KMS-11 (cell line): ENCODE results near the gene SHISA2.
"Not testable (repeated sequence)": the region's sequence is repeated elsewhere in the genome, so short reads cannot be mapped to it uniquely, and the experiment has no call there.

Experiments
- H2AFZ ChIP-seq: fragments of 200-600 bp; sonication (generic); 2 replicates; pipeline ENCODE4 v1.6.1; 2016; ENCODE audit warnings: antibody characterized with exemption, mixed run types, low read depth
- H3K27ac ChIP-seq: fragments of 200-600 bp; sonication (generic); 2 replicates; pipeline ENCODE4 v1.6.1; 2016; ENCODE audit warnings: mild to moderate bottlenecking, mixed run types
- H3K27me3 ChIP-seq: fragments of 200-600 bp; sonication (generic); 2 replicates; pipeline ENCODE4 v1.6.1; 2017; ENCODE audit warnings: mild to moderate bottlenecking, low read depth, mixed run types, moderate library complexity; ENCODE audit not compliant: insufficient read depth
- H3K36me3 ChIP-seq: fragments of 200-600 bp; sonication (generic); 2 replicates; pipeline ENCODE4 v1.6.1; 2017; ENCODE audit warnings: mild to moderate bottlenecking, mixed run types; ENCODE audit not compliant: insufficient read depth
- H3K4me1 ChIP-seq: fragments of 200-600 bp; sonication (generic); 2 replicates; pipeline ENCODE4 v1.6.1; 2016; ENCODE audit warnings: mild to moderate bottlenecking, low read depth, mixed run types; ENCODE audit not compliant: poor library complexity, severe bottlenecking
- H3K4me2 ChIP-seq: fragments of 200-600 bp; sonication (generic); 2 replicates; pipeline ENCODE4 v1.7.0; 2016; ENCODE audit warnings: mild to moderate bottlenecking, mixed run types
- H3K4me3 ChIP-seq: fragments of 200-600 bp; sonication (generic); IDR thresholded peaks from 2 replicates; pipeline ENCODE4 v1.6.1; 2017; ENCODE audit warnings: low read depth, low read length, mixed read lengths; ENCODE audit not compliant: insufficient read depth
- H3K79me2 ChIP-seq: fragments of 200-600 bp; sonication (generic); 2 replicates; pipeline ENCODE4 v1.6.1; 2016; ENCODE audit warnings: low read depth, mixed run types; ENCODE audit not compliant: insufficient read depth
- H3K9ac ChIP-seq: fragments of 200-600 bp; sonication (generic); 2 replicates; pipeline ENCODE4 v1.6.1; 2016; ENCODE audit warnings: mild to moderate bottlenecking, mixed run types
- H4K20me1 ChIP-seq: fragments of 200-600 bp; sonication (generic); 2 replicates; pipeline ENCODE4 v1.6.1; 2016; ENCODE audit warnings: mild to moderate bottlenecking, mixed run types; ENCODE audit not compliant: insufficient read depth
- CTCF ChIP-seq: fragments of 200-600 bp; sonication (generic); conservative IDR thresholded peaks from 2 replicates; pipeline ENCODE4 v1.6.1; 2017; ENCODE audit warnings: low read depth, mild to moderate bottlenecking, antibody characterized with exemption, low read length, moderate library complexity, mixed read lengths

The SHISA2 gene

GRCh38 chr13:26074706-26075105, 22.9 kb upstream of the SHISA2 start:
- Histone ChIP-seq H2AFZ (no peak overlapping the region), H3K4me1 (no peaks in the 10 kb centered on the region), H3K79me2 (no peaks in the 10 kb centered on the region), H3K4me3 (no peak overlapping the region), H3K27me3 (no peaks in the 10 kb centered on the region), H3K27ac (no peak overlapping the region), H3K4me2 (no peak overlapping the region), H4K20me1 (no peaks in the 10 kb centered on the region), H3K36me3 (no peaks in the 10 kb centered on the region), H3K9ac (no peak overlapping the region)
- TF ChIP-seq CTCF: no peak

- H3K36me3 ChIP-seq, H3K9ac ChIP-seq, H3K27ac ChIP-seq, H3K79me2 ChIP-seq, H3K4me2 ChIP-seq, H2AFZ ChIP-seq, H3K4me3 ChIP-seq, H3K27me3 ChIP-seq, H3K4me1 ChIP-seq, H4K20me1 ChIP-seq: not testable (repeated sequence)
These were observed 20.5 kb upstream of the SHISA2 start for GRCh38 chr13:26072335-26072734.

GRCh38 chr13:26071691-26072090, 19.9 kb upstream of the SHISA2 start:
- Histone ChIP-seq H3K27ac (no peak overlapping the region), H3K27me3 (no peaks in the 10 kb centered on the region), H3K4me2 (no peak overlapping the region), H2AFZ (no peak overlapping the region), H3K9ac (no peak overlapping the region), H4K20me1 (no peaks in the 10 kb centered on the region), H3K36me3 (no peaks in the 10 kb centered on the region), H3K79me2 (no peaks in the 10 kb centered on the region), H3K4me1 (no peaks in the 10 kb centered on the region), H3K4me3 (no peak overlapping the region)
- no peak for TF ChIP-seq CTCF

GRCh38 chr13:26069642-26070041, 17.8 kb upstream of the SHISA2 start:
- not testable (repeated sequence) for H3K36me3 ChIP-seq, H4K20me1 ChIP-seq, H3K4me2 ChIP-seq, H3K79me2 ChIP-seq, H2AFZ ChIP-seq, H3K27me3 ChIP-seq, H3K27ac ChIP-seq, H3K9ac ChIP-seq, H3K4me3 ChIP-seq, H3K4me1 ChIP-seq

- H4K20me1 ChIP-seq, H3K4me1 ChIP-seq, H3K27ac ChIP-seq, H3K27me3 ChIP-seq, H3K36me3 ChIP-seq, H3K4me2 ChIP-seq, H3K79me2 ChIP-seq, H3K9ac ChIP-seq, H2AFZ ChIP-seq, H3K4me3 ChIP-seq: not testable (repeated sequence)
These were observed 16.6 kb upstream of the SHISA2 start for GRCh38 chr13:26068372-26068771.

GRCh38 chr13:26067601-26068000, 15.8 kb upstream of the SHISA2 start:
- no peak for TF ChIP-seq CTCF

GRCh38 chr13:26066492-26066891, 14.7 kb upstream of the SHISA2 start:
- not testable (repeated sequence) for H3K4me3 ChIP-seq, H2AFZ ChIP-seq, H3K27me3 ChIP-seq, H4K20me1 ChIP-seq, H3K27ac ChIP-seq, H3K4me1 ChIP-seq, H3K36me3 ChIP-seq, H3K9ac ChIP-seq, H3K79me2 ChIP-seq, H3K4me2 ChIP-seq

More at GRCh38 chr13:26067601-26068000, 15.8 kb upstream of the SHISA2 start:
- no peaks in the 10 kb centered on the region for H3K27me3 ChIP-seq
- no peaks in the 10 kb centered on the region for H3K36me3 ChIP-seq
- H4K20me1 ChIP-seq: no peaks in the 10 kb centered on the region
- no peak overlapping the region for H3K27ac ChIP-seq
- no peak overlapping the region for H3K4me3 ChIP-seq
- no peak overlapping the region for H2AFZ ChIP-seq
- no peak overlapping the region for H3K9ac ChIP-seq
- no peaks in the 10 kb centered on the region for H3K79me2 ChIP-seq
- H3K4me2 ChIP-seq: no peak overlapping the region
- no peaks in the 10 kb centered on the region for H3K4me1 ChIP-seq
